T-helper 1 cell treated with Interleukin-12 subunit alpha and Interleukin-12 subunit beta and Interleukin-4 antibody, amounts not matched to agents 30 ng/mL and 1 ng/mL, for 36 hours (primary cell): Measurements from ENCODE around the gene NUP214. TPM values are rescaled to one million over a fixed set of nuclear protein-coding genes. Genes with fewer than 3 reads are reported as not detected.

Source experiments
- intact Hi-C: fragments of 100-400 bp; cut with micrococcal nuclease; formaldehyde crosslinking; loops from one replicate; pipeline ENCODE4 v1.15.1; 2024
- total RNA-seq: library from RNA; stranded (reverse); gene quantifications from 2 replicates; pipeline ENCODE4 v1.2.3, GENCODE V29; 2022

The NUP214 gene
- total RNA-seq: 68.0 and 78.4 TPM in 2 replicates

- intact Hi-C loops: loop anchor here (1.0 to 10.0 kb wide), 15 partner anchors 67 to 1752 kb away; partner anchors contain the start of genes AK8, EXOSC2, SPACA9 and TTF1
These were observed at the start of gene NUP214 for GRCh38 chr9:131125288-131126058. TSS of gene NUP214 (plus strand) at chr9:131125586. CDS start at chr9:131125705, 119 bp downstream.

GRCh38 chr9:131076347-131077195 is 48.8 kb upstream of the NUP214 start:
- intact Hi-C loops: no loop called here

- intact Hi-C loops: no loop called here
These were observed 46.7 kb upstream of the NUP214 start for GRCh38 chr9:131078427-131079366.

DNA sequence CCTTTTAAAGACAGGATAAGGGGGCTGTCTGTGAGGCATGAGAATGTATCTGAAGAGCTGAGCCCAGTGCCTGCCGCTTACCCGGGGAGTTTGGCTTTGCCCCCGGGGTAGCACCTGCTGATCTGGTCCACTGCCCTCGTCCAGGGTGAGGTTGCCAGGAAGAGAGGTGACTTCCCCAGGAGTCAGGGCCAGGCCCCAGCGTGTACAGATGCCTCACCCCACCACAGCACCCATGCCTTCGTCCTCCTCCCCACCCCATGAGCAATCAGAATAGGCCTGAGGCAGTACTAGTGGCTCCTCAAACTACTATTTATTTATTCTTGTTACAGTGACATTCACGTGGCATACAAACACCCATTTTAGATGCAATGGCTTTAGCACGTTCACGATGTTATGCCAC is 44.8 kb upstream of the NUP214 start:
- intact Hi-C loops: no loop called here

DNA sequence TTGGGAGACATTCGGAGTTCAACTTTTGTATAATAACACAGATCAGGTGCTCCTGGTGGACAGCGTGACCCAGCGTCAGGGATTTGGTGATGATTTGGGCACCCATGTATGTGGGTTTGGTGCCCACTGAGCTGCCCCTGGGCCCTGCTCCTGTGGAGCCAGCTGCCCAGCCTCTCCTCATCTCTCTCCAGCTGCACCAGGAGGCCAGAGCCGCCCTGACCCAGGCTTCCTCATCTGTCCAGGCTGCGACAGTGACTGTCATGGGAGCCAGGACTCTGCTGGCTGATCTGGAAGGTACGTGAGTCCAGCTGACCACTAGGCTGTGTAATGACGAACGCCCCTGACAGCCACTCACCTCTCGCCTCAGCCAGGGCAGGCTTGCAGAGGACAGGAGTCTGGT is 43.5 kb upstream of the NUP214 start:
- intact Hi-C loops: no loop called here

GRCh38 chr9:131082774-131083512 is 42.4 kb upstream of the NUP214 start:
- intact Hi-C loops: no loop called here

- intact Hi-C loops: no loop called here
These were observed 40.6 kb upstream of the NUP214 start for GRCh38 chr9:131084661-131085369.

DNA sequence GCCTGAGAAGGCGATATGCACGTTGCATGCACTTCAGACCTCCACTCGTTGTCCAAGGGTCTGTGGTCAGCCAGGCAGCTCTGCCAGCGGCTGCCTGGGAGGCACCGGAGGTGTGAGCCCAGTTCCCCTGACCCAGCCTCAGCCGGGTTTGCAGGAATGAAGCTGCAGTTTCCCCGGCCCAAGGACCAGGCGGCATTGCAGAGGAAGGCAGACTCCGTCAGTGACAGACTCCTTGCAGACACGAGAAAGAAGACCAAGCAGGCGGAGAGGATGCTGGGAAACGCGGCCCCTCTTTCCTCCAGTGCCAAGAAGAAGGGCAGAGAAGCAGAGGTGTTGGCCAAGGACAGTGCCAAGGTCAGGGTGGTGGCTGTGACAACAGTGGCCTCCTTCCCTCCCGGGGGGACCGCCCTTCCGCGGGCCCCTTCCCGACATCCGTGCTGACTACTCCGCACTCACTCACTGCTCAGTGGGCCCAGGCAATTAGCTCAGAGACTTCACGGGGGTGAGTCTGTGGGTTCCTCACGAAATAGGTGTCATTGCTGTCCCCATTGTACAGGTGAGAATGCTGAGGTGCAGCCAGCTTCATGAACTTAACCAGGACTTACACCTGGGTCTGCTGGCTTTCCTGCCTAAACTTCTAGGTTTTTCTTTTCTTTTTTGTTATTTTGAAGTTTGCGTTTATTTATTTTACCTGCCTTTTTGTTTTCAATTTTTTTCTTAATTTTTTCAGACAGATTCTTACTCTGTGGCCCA is 39.8 kb upstream of the NUP214 start:
- intact Hi-C loops: no loop called here

DNA sequence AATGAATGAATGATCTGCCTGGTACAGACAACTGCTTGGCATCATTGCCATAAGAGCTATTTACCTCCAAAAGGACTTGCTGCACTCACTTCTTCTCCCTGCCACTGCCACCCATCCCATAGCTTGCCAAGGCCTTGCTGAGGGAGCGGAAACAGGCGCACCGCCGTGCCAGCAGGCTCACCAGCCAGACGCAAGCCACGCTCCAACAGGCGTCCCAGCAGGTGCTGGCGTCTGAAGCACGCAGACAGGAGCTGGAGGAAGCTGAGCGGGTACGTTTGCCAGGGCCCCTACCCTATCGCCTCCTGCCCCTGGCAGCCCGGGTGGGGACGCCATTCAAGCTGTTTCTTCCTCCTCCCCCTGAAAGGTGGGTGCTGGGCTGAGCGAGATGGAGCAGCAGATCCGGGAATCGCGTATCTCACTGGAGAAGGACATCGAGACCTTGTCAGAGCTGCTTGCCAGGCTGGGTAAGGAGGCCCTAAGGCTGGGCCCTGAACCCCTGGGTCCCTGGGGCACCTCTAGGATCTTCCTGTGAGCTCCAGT is 38.0 kb upstream of the NUP214 start:
- intact Hi-C loops: no loop called here

DNA sequence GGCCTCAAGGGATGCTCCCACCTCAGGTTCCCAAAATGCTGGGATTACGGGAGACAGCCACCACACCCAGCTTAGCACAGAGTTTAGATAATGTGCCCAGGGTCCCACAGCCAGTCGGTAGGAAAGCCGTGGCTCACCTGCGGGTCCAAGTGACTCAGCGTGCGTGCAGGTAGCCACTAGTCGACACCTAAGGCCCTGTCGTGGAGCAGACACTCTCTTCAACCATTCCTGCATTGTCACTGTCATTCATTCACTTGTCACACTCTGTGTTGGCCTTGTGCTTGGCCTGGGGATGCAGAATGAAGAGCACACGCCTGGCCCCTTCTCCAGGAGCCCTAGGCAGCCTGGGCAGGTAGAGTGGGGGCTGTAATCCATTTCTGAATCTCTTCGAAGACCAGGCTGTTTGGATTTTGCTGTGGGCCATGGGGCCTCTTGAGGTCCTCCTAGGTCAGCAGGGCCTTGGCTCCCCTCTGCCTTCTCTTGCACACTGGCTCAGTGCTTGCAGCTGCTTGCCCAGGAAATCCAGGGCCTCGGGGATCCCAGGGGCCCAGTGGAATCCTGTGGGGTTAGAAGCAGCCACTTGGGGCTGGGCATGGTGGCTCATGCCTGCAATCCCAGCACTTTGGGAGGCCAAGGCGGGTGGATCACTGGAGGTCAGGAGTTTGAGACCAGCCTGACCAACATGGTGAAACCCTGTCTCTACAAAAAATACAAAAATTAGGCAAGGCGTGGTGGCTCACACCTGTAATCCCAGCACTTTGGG is 35.2 kb upstream of the NUP214 start:
- intact Hi-C loops: no loop called here

DNA sequence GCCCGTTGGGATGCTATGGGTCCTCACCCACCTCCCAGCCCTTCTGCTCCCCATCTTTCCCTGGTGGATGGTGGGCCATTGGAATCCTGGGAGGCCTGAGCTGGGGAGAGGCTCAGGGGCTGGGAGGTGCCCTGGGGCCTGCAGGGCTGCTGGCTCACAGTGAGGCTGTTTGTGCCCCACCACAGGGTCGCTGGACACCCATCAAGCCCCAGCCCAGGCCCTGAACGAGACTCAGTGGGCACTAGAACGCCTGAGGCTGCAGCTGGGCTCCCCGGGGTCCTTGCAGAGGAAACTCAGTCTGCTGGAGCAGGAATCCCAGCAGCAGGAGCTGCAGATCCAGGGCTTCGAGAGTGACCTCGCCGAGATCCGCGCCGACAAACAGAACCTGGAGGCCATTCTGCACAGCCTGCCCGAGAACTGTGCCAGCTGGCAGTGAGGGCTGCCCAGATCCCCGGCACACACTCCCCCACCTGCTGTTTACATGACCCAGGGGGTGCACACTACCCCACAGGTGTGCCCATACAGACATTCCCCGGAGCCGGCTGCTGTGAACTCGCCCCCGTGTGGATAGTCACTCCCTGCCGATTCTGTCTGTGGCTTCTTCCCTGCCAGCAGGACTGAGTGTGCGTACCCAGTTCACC is 33.9 kb upstream of the NUP214 start:
- intact Hi-C loops: no loop called here

DNA sequence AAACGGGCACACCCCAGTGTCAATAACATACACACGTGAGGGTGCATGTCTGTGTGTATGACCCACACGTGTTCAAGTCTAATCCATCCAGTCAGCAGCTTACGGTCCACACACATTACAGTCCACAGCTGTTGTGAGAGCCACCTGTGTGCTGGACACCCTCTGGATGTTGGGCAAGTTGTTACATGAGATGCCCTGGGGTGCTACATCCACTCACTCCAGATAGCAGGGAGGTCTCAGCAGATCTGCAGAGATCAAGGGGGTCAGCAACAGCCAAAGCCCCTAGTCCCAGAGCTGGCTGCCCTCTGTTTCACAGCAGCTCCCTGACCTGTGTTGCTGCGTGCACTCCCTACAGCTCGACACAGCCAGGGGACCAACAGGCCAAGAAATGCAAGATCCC is 33.4 kb upstream of the NUP214 start:
- intact Hi-C loops: no loop called here

GRCh38 chr9:131092548-131093440 is 32.6 kb upstream of the NUP214 start:
- intact Hi-C loops: no loop called here

- intact Hi-C loops: no loop called here
These were observed 31.4 kb upstream of the NUP214 start for GRCh38 chr9:131094015-131094414.

DNA sequence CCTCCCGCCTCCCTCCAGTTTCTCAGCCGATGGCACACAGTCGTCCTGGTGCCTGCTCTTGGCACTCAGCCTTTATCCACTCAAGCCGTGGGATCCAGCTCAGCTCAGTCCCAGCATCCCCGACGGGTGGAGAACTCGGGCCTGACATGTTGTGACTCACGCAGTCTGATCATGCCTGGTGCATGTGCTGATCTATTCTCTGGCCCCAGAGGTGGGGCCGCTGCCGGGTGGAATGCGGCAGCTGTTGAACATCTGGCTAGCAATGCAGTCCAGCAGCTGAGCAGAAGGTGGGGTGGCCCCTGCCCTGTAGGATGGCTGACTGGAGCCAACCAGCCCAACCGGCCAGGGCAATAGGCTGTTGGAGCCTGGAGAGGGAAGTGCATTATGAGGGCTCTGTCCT is 30.8 kb upstream of the NUP214 start:
- intact Hi-C loops: no loop called here

- intact Hi-C loops: no loop called here
These were observed 29.6 kb upstream of the NUP214 start for GRCh38 chr9:131095666-131096268.
